Esophagus squamous epithelium (tissue), 5 donors: Measurements from ENCODE around the gene KNSTRN. TPM values are rescaled to one million over a fixed set of nuclear protein-coding genes. Genes with fewer than 3 reads are reported as not detected.

ENCODE experiments used
- DNase-seq: peaks from one replicate; lab custom pipeline; 2025; lab: John Stamatoyannopoulos, UW
- H3K27ac ChIP-seq, 4 donors: fragments of 200-600 bp; sonication (generic); one replicate each; pipeline ENCODE4 v1.5.1; 2016 to 2019; ENCODE audit warnings: mild to moderate bottlenecking in 1 of 4
- H3K27me3 ChIP-seq, 4 donors: fragments of 200-600 bp; sonication (generic); 1 replicate in 3 of 4; 2 replicates in 1 of 4; pipeline versions ENCODE4 v1.5.1 to v1.6.0; 2017 to 2021; ENCODE audit warnings: antibody characterized with exemption in 1 of 4
- H3K36me3 ChIP-seq, 3 donors: fragments of 200-600 bp; sonication (generic); one replicate each; pipeline ENCODE4 v1.5.1; 2016 to 2019
- H3K4me1 ChIP-seq, 3 donors: fragments of 200-600 bp; sonication (generic); one replicate each; pipeline ENCODE4 v1.5.1; 2017 to 2019
- H3K4me3 ChIP-seq, 4 donors: fragments of 200-600 bp; sonication (generic); 1 replicate in 3 of 4; 2 replicates in 1 of 4; pipeline ENCODE4 v1.5.1; 2016 to 2019; ENCODE audit warnings: mild to moderate bottlenecking in 2 of 4, moderate library complexity in 1 of 4
- H3K9me3 ChIP-seq, 3 donors: fragments of 200-600 bp; sonication (generic); one replicate each; pipeline ENCODE4 v1.5.1; 2016 to 2019
- CTCF ChIP-seq, 6 experiments: fragments of 450-650 bp in 4 of 6; fragments of 200-600 bp in 2 of 6; sonication (generic) in 2 of 6; IDR thresholded peaks; one replicate each; pipeline ENCODE4 v1.5.1; 2016 to 2019; ENCODE audit warnings: antibody characterized with exemption in 6 of 6, mild to moderate bottlenecking in 4 of 6, moderate library complexity in 4 of 6
- POLR2A ChIP-seq, 4 donors: fragments of 450-650 bp; IDR thresholded peaks; one replicate each; pipeline ENCODE4 v1.6.1; 2017; ENCODE audit warnings: antibody characterized with exemption in 4 of 4, mild to moderate bottlenecking in 4 of 4, moderate library complexity in 3 of 4
- WGBS, 2 donors: methylation state at CpG; one replicate each; pipeline ENCODE4 v1.1.5; 2018; 5-methylcytosine and 5-hydroxymethylcytosine counted together
- intact Hi-C: fragments of 100-400 bp; cut with DNase I; formaldehyde crosslinking; loops from one replicate; pipeline ENCODE4 v1.15.0; 2022
- total RNA-seq, 4 donors: library from RNA; depleted of rRNA; stranded (reverse); fragments of >200 nt; gene quantifications; one replicate each; pipeline ENCODE4 v1.1.0, GENCODE V29; 2016
- donor health status: DM: yes; HTN: yes; CAD: no.

Gene KNSTRN
- total RNA-seq, 4 donors from 2014 or later = 11.3 to 22.0 (median 17.3) TPM

DNA sequence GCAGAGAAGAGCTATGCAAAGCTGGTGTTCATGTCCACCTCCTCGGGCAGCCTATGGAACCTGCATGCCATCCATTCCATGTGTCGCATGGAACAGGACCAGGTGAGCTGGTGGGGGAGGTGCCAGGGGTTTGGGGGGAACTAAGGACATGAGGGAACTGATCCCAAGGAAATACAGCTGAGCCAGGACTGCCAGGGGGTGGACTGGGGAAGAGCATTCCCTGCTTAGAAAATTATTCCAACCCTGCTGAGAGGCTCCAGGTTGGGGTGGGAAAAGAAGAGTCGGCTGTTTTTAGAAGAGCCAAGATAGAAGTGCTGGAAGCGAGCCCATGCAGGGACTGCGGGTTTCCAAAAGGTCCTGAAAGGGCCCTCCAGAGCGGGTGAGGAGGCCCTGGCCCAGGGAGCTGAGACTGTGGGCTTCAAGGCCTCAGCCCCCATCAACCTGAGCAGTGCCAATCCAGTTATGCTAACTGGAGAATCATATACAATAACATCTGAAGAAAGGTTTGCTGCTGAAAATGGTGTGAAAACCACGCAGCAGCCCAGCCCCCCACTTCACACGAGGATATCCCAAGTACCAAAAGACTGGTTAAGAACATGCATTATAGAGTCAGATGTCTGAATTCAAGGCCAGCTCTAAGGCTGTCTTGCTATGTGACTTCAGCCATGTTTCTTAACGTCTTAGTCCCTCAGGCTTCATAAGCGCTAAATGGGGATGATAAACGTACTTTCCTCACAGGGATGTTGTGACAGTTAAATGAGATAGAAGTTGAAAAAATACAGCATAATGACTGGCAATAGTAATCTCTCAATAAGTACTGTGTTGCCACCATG lies 16.7 kb upstream of the KNSTRN start:
- H3K4me1 ChIP-seq = peaks cover 13 to 22% (median 14%) of the 10 kb centered on the region in 3 donors
- intact Hi-C loops = loop anchor here (5.0 to 10.0 kb wide), 2 partner anchors 49 to 84 kb away; partner anchors contain the start of gene ANKRD63
- DNase-seq = no peak
- no peak overlapping the region for H3K27ac ChIP-seq
- WGBS, 2 donors = 81 to 88% methylated on average over 11 of the region's 11 CpGs
- TF ChIP-seq CTCF (IDR thresholded peaks at IDR 0.05) = no peak
- peaks cover 0 to 26% (median 0%) of the 10 kb centered on the region in 4 donors for H3K27me3 ChIP-seq
- no peaks in the 10 kb centered on the region for H3K36me3 ChIP-seq
- no peaks in the 10 kb centered on the region for H3K9me3 ChIP-seq
- no peak overlapping the region for H3K4me3 ChIP-seq

GRCh38 chr15:40366457-40367370 lies 15.8 kb upstream of the KNSTRN start:
- Histone ChIP-seq H3K9me3 (no peaks in the 10 kb centered on the region), H3K27ac (peak overlapping the region in 1 of 4 donors; percentile 22), H3K4me1 (peaks cover 13 to 22% (median 14%) of the 10 kb centered on the region in 3 donors), H3K4me3 (peak overlapping the region in 1 of 4 donors; percentile 40), H3K27me3 (peaks cover 0 to 35% (median 0%) of the 10 kb centered on the region in 4 donors), H3K36me3 (no peaks in the 10 kb centered on the region)
- no peak for TF ChIP-seq POLR2A (IDR thresholded peaks at IDR 0.05)
- TF ChIP-seq CTCF (IDR thresholded peaks at IDR 0.05) = no peak
- intact Hi-C loops = loop anchor here (5.0 to 10.0 kb wide), 2 partner anchors 48 to 84 kb away; partner anchors contain the start of gene ANKRD63
- DNase-seq = no peak
- WGBS, 2 donors = 75 to 90% methylated on average over 7 to 12 of the region's 14 CpGs

GRCh38 chr15:40367371-40367685 lies 15.2 kb upstream of the KNSTRN start:
- no peak for DNase-seq
- intact Hi-C loops = loop anchor here (5.0 to 10.0 kb wide), 2 partner anchors 47 to 85 kb away; partner anchors contain the start of gene ANKRD63

More at GRCh38 chr15:40367371-40367685, 15.2 kb upstream of the KNSTRN start:
- H3K4me1 ChIP-seq = peaks cover 13 to 22% (median 14%) of the 10 kb centered on the region in 3 donors
- peak overlapping the region; percentile 20 to 62 (median 36) for H3K4me3 ChIP-seq
- 67 to 76% methylated on average over 3 to 4 of the region's 5 CpGs for WGBS, 2 donors
- H3K9me3 ChIP-seq = no peaks in the 10 kb centered on the region
- peak overlapping the region in 3 of 4 donors; percentile 22 to 57 (median 27) for H3K27ac ChIP-seq
- peaks cover 0 to 36% (median 0%) of the 10 kb centered on the region in 4 donors for H3K27me3 ChIP-seq
- H3K36me3 ChIP-seq = no peaks in the 10 kb centered on the region
- TF ChIP-seq POLR2A (IDR thresholded peaks at IDR 0.05) = no peak
- no peak for TF ChIP-seq CTCF (IDR thresholded peaks at IDR 0.05)
